ENCODE data around the gene FAM50A.

FAM50A gene

GRCh38 chrX:154458954-154459778 lies 15.2 kb downstream of the FAM50A start:
- peak overlapping the region; percentile 62 for H3K4me3 ChIP-seq (ENCODE audit: low read depth, low read length)
- TF ChIP-seq POLR2A (IDR thresholded peaks at IDR 0.05; ENCODE audit: extremely low read depth, insufficient read length), result no peak
- no peak for TF ChIP-seq CTCF (IDR thresholded peaks at IDR 0.05; ENCODE audit: low read depth, low read length)
- no peak for TF ChIP-seq MYC (IDR thresholded peaks at IDR 0.05; ENCODE audit: low read depth, low read length)
- TF ChIP-seq MAX (IDR thresholded peaks at IDR 0.05; ENCODE audit: low read depth, low read length), result no peak
- peak; percentile 52 for DNase-seq (ENCODE audit: low read depth)

- TF ChIP-seq MAX (IDR thresholded peaks at IDR 0.05; ENCODE audit: low read depth, low read length) (no peak), MYC (IDR thresholded peaks at IDR 0.05; ENCODE audit: low read depth, low read length) (no peak), CTCF (IDR thresholded peaks at IDR 0.05; ENCODE audit: low read depth, low read length) (no peak), POLR2A (IDR thresholded peaks at IDR 0.05; ENCODE audit: extremely low read depth, insufficient read length) (no peak)
- peak; percentile 35 for DNase-seq (ENCODE audit: low read depth)
- no peak overlapping the region for H3K4me3 ChIP-seq (ENCODE audit: low read depth, low read length)
These were observed 15.9 kb downstream of the FAM50A start for GRCh38 chrX:154459832-154460231.

GRCh38 chrX:154460326-154460725 lies 16.4 kb downstream of the FAM50A start:
- no peak overlapping the region for H3K4me3 ChIP-seq (ENCODE audit: low read depth, low read length)
- DNase-seq (ENCODE audit: low read depth), result no peak
- TF ChIP-seq MYC (IDR thresholded peaks at IDR 0.05; ENCODE audit: low read depth, low read length), result no peak
- no peak for TF ChIP-seq CTCF (IDR thresholded peaks at IDR 0.05; ENCODE audit: low read depth, low read length)
- no peak for TF ChIP-seq POLR2A (IDR thresholded peaks at IDR 0.05; ENCODE audit: extremely low read depth, insufficient read length)
- TF ChIP-seq MAX (IDR thresholded peaks at IDR 0.05; ENCODE audit: low read depth, low read length), result no peak

- TF ChIP-seq MAX (IDR thresholded peaks at IDR 0.05; ENCODE audit: low read depth, low read length) (no peak), MYC (IDR thresholded peaks at IDR 0.05; ENCODE audit: low read depth, low read length) (no peak), CTCF (IDR thresholded peaks at IDR 0.05; ENCODE audit: low read depth, low read length) (no peak), POLR2A (IDR thresholded peaks at IDR 0.05; ENCODE audit: extremely low read depth, insufficient read length) (no peak)
- no peak for DNase-seq (ENCODE audit: low read depth)
- H3K4me3 ChIP-seq (ENCODE audit: low read depth, low read length), result no peak overlapping the region
These were observed 18.5 kb downstream of the FAM50A start for GRCh38 chrX:154462396-154462795.

GRCh38 chrX:154463611-154464220 lies 19.8 kb downstream of the FAM50A start:
- no peak overlapping the region for H3K4me3 ChIP-seq (ENCODE audit: low read depth, low read length)
- TF ChIP-seq MYC (IDR thresholded peaks at IDR 0.05; ENCODE audit: low read depth, low read length) (no peak), MAX (IDR thresholded peaks at IDR 0.05; ENCODE audit: low read depth, low read length) (no peak), POLR2A (IDR thresholded peaks at IDR 0.05; ENCODE audit: extremely low read depth, insufficient read length) (no peak), CTCF (IDR thresholded peaks at IDR 0.05; ENCODE audit: low read depth, low read length) (no peak)
- no peak for DNase-seq (ENCODE audit: low read depth)
